ENCODE measurements around the gene THSD7A. TPM values are rescaled to one million over a fixed set of nuclear protein-coding genes. Genes with fewer than 3 reads are reported as not detected.

The THSD7A gene
- total and polyA plus RNA-seq, 10 of the 15 experiments (the other 5 are each of a cell fraction or from before 2014, with no cell fraction given) = 0.03 to 0.09 (median 0.03) TPM; not detected in 7

GRCh38 chr7:11341285-11341944 is 490.6 kb downstream of the THSD7A start:
- H3K27ac ChIP-seq (ENCODE audit: control insufficient read depth, insufficient read depth) = no peak overlapping the region
- H3K36me3 ChIP-seq (ENCODE audit: control insufficient read depth in 2 of 2, insufficient read depth in 2 of 2, low read length in 1 of 2) = no peaks in the 10 kb centered on the region
- ChIA-PET POLR2A (no interaction called here), SMC1A (ENCODE audit: uncharacterized antibody, unreplicated experiment) (no interaction called here), CTCF (interaction anchor here (1.8 kb wide), 1 partner anchor 27 kb away, joined by 4 read pairs; no protein-coding TSS in a partner anchor), RAD21 (ENCODE audit: unreplicated experiment) (interaction anchor here (0.6 kb wide), 1 partner anchor 141 kb away, joined by 3 read pairs; no protein-coding TSS in a partner anchor)
- in situ Hi-C loops (cut with MboI) = loop anchor here (10.0 to 25.0 kb wide), 2 partner anchors 127 to 404 kb away; a partner anchor contains a TSS
- H3K4me2 ChIP-seq (ENCODE audit: control insufficient read depth, insufficient read depth) = no peak overlapping the region
- no peak for FAIRE-seq
- 10% methylated on average over 4 of the region's 4 CpGs for WGBS (ENCODE audit: insufficient coverage, insufficient replicate concordance, low lambda C conversion rate, missing lambda C conversion rate)
- no peaks in the 10 kb centered on the region; a peak in 1 of 4 replicates for H3K27me3 ChIP-seq (replicated peaks in 1 of 2; ENCODE audit: control insufficient read depth in 2 of 2, insufficient read depth in 2 of 2, low read length in 1 of 2)
- intact Hi-C loops (cut with micrococcal nuclease; ENCODE audit: unreplicated experiment) = loop anchor here (5.0 kb wide), 2 partner anchors 449 to 704 kb away; no protein-coding TSS in a partner anchor
- H2AFZ ChIP-seq (ENCODE audit: control insufficient read depth, low read depth, low read length) = no peak overlapping the region; the same call in 1 of the 2 replicates
- no peaks in the 10 kb centered on the region for H4K20me1 ChIP-seq (ENCODE audit: control insufficient read depth, insufficient read depth)
- H3K79me2 ChIP-seq (ENCODE audit: control insufficient read depth, insufficient read depth, low read length) = no peaks in the 10 kb centered on the region
- TF ChIP-seq SMC3 (IDR thresholded peaks at IDR 0.05; ENCODE audit: borderline replicate concordance, low read length) (peak; percentile 34; the same call in 1 of the 2 replicates), TCF3 (IDR thresholded peaks at IDR 0.05; ENCODE audit: borderline replicate concordance, insufficient read depth, low read depth, low read length) (no peak), TARDBP (IDR thresholded peaks at IDR 0.05; ENCODE audit: borderline replicate concordance) (no peak), JUND (IDR thresholded peaks at IDR 0.05; ENCODE audit: low read depth, low read length) (no peak), RAD51 (IDR thresholded peaks at IDR 0.05) (no peak), RAD21 (IDR thresholded peaks at IDR 0.05; ENCODE audit: insufficient read depth, low read depth, low read length) (peak; percentile 68), ESRRA (IDR thresholded peaks at IDR 0.05; ENCODE audit: low read length) (no peak), CTCF (IDR thresholded peaks at IDR 0.05 in 2 of 3, conservative IDR thresholded peaks at IDR 0.05 in 1 of 3; ENCODE audit: control insufficient read depth in 2 of 3, extremely low read depth in 1 of 3, insufficient read depth in 1 of 3, low read depth in 3 of 3, low read length in 3 of 3) (peak in 2 of 3 experiments; percentile 53 to 54; a peak in 4 of 6 replicates)
- DNase-seq (ENCODE audit: low read depth, low spot score) = no peak
- H3K4me3 ChIP-seq = no peak overlapping the region
- BruUV-seq (replicated peaks) = no TSS peak
- 0 out of 3 replicates have a peak, but pooled peaks have one; percentile 34 for ATAC-seq
- no peak overlapping the region for H3K9ac ChIP-seq (ENCODE audit: control insufficient read depth, insufficient read depth, low read length)
- no peaks in the 10 kb centered on the region for H3K9me3 ChIP-seq (replicated peaks; ENCODE audit: control insufficient read depth, insufficient read depth, low read length)
- no peaks in the 10 kb centered on the region for H3K4me1 ChIP-seq (ENCODE audit: control insufficient read depth, insufficient read depth, low read length)
